Measurements from ENCODE around the gene NHLH2.

GRCh38 chr1:115807723-115808122, 33.2 kb downstream of the NHLH2 start:
- TF ChIP-seq MAX (IDR thresholded peaks at IDR 0.05) (no peak), CEBPB (IDR thresholded peaks at IDR 0.05) (no peak)
